HG03103 (cell line): ENCODE results near the gene USPL1.
A peak's percentile ranks its signal among the peaks of the same experiment; 100 is the strongest.
"Not testable (repeated sequence)": the region's sequence is repeated elsewhere in the genome, so short reads cannot be mapped to it uniquely, and the experiment has no call there.

ENCODE experiments used
- ATAC-seq: cut with Tn5 transposase; IDR thresholded peaks from one replicate; pipeline ENCODE4 v1.9.1; 2021; ENCODE audit warnings: low read depth; ENCODE audit not compliant: unreplicated experiment

The USPL1 gene

DNA sequence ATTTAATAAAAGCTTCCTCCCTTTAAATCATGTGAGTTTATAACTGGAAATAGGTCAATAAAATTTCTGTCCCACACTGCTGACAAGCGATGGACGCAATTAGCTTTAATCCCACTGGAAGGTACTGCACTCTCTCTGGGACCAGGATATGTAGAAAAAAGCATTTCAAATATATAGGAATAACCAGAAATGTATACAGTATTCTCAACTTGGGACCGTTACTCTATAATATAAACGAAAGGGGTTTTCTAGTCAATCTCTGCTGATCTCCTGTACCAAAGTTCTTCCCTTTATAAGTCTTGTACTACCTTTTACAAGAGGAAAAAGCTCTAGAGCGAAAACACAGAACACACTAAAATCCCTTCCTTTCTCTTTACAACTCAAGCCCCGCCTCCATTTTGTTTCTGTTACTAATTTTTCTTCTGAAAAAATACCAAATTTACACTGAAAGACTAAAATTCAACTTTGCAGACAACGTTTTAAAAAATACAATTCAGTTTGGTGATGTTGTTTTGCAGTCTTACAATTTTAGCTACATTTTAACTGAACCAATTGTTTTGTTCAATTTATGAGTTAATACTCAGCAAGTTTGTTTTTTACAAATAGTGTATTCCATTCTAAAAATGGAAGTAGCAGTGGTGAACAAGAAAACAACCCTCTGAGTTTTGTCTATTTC lies 1.7 kb upstream of the USPL1 start:
- ATAC-seq = no peak

DNA sequence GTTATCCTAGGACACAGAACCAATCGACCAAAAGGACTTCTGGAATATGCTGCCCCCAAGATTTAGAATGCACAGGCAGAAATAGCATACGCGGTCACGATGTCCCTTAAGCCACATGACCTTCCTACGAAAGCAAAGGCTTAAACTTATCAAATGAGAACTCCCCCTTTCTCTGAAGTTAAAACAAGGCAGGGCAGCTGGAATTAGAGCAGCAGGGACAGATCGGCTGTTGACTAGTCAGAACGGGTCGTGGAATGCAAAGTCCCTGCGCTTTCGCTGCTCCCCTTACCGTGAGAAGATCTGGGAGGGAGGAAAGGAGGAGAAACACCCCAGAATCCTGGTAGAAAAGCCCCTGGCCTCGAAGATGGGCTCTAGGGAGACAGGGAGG lies 799 bp upstream of the USPL1 start:
- peak; percentile 20 for ATAC-seq

DNA sequence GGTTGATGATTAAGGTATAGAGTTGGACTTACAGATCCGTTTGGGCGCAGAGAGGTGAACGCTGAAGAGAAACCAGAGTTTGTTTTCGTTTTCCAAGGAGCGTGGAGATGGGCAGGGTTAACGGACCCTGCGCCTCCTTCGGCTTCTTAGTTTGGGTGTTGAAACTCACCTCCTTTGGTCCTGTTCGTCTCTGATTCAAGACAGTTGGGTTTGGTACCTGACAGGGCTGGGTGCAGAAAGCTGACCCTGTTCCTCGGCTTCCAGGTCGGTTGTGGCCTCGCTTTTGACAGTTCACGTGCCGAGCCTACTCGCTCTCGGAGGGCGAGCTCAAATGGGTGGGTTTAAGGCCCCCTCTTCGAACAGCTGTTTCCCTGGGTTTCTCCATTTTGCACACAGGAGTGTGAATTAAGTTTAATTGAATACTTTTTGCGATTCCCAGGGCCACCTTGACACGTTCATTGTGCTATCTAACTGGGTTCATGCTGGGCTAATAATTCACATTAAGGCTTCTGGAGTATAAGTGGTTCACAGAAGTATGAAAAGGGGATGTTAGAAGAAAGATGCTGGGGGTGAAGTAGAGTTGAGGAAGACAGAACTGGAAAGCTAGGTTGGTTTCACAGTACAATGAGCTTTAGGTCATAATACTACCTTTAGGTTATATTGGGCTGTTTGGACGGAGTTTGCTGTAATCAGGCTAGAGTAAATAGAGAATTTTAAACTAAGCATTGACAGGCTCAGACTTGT lies 638 bp downstream of the USPL1 start:
- no peak for ATAC-seq

DNA sequence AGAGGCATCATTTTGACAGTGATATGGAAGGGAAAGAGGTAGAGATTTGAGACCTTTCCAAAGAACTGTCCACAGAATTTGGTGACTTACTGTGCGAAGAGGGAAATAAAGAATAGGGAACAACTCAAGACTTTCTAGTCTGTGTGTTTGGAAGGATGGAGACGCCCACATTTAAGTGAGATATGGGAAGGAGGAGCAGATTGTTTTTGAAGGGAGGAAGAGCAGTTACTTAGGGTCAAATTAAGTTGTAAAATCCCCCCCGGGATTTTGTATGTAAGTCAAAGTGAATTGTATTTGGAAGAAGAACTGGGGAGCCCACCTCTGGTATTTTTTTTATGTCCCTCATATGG lies 1.2 kb downstream of the USPL1 start:
- ATAC-seq = no peak

DNA sequence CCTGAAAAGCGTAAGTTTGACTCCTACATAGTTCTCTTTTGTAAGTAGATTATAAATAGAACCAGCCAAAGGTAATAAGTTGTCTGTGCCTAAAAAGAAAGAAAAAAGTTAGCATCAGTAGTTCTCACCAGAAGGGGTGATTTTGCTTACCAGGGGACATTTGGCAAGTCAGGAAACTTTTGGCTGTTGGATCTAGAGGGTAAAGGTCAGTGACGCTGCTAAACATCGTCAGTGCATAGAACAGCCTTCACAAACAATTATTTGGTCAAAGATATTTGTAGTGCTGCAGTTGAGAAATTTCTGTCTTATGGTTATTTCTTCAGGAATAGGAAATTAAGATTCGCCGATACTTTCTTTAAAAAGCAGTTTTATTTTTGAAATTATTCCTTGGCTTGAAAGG lies 2.0 kb downstream of the USPL1 start:
- no peak for ATAC-seq

DNA sequence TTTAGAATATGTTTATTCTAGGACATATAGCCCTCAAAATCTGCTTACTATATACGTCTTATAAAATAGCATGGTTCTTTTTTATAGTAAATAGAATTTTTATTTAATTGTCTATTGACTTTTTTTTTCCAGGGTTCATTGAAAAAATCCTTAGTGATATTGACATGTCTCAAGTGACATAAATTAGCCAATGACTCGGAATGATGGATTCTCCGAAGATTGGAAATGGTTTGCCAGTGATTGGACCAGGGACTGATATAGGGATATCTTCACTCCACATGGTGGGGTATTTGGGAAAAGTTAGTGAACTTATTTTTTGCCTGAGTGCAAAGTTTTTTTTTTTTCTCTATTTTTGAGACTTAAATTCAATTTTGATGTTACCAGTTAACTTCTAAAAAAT lies 3.2 kb downstream of the USPL1 start:
- no peak for ATAC-seq

DNA sequence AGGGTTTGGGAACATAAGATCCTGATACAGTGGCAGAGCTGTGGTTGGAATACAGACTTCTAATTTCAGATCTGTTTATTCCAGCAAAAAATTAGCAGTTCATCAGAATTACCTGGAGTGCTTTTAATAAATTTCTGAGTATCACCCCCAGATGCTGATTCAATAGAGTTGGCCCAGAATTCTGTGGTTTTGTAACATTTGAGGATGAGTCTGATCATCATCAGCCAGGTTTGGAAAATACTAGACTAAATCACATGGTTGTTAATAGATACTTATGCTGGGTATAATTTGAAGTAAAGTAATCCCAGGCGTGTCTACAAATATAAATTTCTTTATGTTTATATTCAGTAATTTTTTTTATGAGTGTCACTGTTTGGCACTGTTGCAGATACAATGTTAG lies 4.8 kb downstream of the USPL1 start:
- no peak for ATAC-seq

DNA sequence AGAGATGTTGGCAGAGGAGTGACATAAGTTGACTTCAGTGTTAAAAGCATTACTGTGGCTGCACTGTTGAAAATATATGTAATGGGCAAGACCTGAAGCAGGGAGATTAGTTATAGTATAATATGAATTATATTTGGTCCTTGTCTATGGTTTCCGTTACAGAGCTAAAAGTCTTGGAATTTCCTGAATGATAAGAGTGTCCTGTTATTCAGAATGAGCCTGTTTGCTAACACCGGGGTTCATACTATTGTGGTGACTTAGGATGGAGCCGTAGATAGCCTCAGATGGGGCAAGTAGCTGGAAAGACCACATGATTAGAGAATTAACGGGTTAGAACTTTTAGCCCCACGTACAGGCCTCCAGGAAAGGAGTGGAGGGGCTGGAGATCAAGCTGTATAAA lies 5.7 kb downstream of the USPL1 start:
- no peak for ATAC-seq

DNA sequence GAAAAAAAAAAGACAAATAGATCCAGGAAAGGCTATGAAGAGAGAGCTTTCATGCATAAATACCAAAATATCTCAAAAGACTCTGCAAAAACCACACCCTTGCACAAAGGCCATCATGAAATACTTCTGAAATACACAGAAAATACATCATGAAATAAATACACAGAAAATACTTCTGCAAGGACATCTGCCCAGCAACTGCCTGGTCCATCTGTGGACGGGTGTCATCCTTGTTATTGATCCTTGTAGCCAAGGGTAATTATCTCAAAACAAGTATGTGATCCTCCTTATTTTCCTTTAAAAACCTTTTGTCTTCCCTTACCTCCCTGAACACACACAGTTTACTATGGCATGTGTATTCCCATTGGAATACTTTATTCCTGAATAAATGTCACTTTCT lies 6.9 kb downstream of the USPL1 start:
- ATAC-seq = no peak

DNA sequence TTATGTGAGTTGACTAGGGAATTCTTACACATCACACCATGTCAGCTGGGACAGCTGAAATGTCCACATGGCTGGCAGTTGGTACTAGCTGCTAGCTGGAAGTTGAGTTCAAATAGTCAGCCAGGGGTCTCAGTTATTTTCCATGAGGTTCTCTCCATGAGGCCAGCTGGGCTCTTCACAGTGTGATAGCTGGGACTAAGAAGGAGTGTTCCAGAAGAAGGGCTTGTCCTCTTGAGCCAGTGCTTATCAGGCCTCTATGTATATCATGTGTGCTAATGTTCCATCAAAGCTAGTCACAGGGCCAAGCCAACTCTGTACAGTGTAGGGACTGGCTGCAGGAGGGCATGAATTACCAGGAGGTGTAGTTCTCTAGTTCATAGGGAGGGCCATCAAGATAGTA lies 11.8 kb downstream of the USPL1 start:
- ATAC-seq = no peak

DNA sequence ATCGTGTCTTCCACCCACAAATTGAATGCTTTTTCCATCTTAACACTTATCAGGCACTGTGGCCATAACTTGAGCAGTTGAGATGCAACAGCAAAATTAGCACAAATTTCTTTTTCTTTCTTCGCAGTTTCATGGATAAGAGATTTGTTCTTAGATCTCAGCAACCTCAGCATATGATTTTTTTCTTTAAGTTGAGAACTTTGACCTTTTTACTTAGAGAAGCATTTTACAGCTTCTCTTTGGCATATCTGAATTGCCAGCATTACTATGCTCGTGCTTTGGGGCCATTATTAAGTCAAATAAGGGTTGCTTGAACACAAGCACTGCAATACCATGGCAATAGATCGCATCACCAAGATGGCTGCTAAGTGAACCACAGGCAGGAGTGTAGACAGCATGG lies 16.1 kb downstream of the USPL1 start:
- ATAC-seq = no peak

DNA sequence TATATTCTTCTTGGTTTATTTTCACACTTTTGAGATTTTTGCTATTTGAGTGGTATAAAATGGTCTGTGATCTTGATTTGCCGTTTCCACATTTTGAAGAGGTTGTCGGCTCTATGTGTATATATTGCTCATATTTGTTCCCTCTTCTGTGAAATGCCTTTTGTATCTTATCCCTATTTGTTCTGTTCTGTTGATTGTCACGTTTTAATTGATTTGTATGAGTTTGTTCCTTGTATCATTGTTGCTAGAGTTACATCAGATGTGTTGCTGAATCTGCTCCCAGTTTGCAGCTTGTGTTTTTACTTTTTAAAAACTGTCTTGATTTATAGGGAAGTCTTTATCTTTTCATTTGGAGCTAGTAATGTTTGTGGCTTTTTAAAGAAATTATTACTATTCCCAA lies 17.1 kb downstream of the USPL1 start:
- no peak for ATAC-seq

DNA sequence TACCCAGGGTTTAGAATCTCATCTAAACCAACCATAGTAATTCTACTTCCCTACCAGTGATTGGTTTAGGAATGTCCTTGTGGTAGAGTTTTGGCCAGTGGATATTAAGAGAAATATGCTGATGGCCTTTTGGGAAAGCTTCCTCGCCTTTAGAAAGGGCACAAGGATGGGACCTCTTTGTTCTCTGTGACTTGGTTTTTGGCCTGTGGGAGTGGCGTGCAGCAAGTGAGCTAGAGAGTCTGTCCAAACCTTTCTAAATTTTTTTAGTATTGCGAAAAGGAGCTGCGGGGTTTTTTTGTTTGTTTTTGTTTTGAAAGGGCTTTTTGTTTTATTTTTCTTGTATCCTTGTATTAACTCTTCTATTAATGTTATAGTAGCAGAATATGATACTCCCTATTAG lies 20.6 kb downstream of the USPL1 start:
- no peak for ATAC-seq

DNA sequence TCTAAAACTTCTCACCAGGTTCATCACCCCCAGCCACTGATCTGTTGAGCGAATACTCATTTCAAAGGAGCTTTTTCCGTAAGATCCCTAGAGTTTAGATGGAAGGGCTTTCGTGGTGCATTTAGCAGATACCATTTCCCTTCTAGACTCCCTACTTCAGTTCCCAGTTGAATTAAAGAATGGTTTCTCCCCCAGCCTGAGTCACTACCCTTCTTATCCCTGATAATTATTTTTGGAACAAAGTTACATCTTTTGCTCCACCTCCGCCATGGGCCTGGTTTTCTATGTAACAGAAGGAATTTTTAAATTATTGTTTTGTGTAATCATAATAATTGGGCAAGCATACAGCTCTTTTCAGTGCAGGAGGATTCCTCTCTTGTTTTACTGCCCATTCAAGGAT lies 22.0 kb downstream of the USPL1 start:
- ATAC-seq = no peak

DNA sequence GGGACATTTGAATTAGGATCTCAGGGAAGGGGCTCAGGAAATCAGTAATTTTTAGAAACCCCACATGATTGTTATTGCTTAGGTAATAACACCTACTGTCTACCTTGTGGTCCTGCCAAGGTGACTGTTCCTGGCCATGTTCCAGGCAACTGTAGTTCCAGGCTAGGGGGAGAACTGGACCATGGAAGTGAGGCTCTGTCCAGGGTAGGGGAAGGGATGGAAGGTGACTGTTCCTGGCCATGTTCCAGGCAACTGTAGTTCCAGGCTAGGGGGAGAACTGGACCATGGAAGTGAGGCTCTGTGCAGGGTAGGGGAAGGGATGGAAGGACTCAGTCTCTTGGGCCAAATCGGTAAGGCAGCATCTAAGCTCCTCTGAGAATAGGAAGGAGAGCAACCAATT lies 23.5 kb downstream of the USPL1 start:
- ATAC-seq = not testable (repeated sequence)

DNA sequence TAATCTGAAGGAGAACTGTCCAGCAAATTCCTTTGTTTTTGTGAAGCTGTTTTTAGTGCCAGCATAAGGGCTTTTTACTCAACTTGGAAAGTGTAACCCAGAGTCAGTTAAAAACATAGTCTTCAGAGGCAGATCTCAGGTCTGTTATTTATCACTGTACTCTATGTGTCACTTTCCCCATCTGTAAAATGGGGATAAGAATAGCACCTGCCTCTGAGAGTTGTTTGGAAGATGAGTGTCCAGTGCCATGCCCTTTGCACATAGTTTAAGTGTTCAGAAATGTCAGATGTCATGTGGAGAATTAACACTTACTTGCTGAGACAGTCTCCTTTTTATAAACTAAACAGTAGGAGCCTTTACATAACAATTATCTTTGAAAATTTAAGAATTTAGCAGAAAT lies 27.9 kb downstream of the USPL1 start:
- ATAC-seq = no peak

DNA sequence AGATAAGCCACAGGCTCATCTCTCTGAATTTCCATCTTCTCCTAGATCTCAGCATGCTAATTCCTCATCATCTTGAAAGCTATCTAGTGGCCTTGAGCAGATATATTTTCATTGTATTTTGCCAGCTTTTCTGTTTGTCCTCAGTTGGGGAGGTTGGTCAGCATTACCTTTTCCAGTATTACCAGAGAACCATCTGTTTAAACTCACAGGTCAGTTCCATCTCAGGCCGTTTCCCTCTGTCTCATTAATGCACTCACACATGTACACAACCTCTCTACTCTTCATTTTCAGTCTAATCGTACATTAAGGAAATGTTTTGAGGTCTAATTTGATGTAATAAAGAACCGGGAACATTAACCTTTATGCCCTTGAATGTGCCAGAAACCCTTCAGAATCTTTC lies 29.7 kb downstream of the USPL1 start:
- ATAC-seq = no peak

DNA sequence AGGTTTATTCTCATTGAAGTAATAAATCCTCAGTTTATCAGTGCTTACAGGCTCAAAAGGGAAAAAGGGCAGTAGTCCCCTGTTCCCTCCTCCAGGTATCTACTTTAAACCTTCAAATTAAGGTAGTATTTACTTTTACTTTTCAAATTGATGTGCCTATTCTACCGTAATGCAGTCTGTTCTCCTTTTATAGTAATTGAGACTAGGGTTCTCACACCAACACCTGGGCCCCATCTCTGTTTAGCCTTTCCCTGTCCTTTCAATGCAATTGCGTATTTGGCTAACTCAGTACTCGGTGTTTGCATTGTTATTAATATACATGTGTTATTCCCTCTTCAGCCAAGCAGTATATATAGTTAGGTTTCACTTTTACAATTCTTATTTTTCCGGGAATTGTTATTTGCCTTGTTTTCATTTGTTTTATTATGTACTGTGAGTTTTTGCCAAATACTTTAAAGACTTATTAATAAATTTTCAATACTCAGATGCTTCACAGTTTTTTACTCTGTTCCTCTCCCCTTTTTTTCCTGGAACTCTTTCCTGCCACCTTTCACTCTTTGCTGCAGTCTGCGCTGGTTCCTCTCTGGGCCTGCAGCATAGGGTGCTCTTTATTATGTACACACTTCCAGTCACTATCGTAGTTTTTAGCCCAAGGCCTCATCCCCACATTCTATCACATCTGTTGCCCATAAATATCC lies 30.3 kb downstream of the USPL1 start:
- no peak for ATAC-seq

DNA sequence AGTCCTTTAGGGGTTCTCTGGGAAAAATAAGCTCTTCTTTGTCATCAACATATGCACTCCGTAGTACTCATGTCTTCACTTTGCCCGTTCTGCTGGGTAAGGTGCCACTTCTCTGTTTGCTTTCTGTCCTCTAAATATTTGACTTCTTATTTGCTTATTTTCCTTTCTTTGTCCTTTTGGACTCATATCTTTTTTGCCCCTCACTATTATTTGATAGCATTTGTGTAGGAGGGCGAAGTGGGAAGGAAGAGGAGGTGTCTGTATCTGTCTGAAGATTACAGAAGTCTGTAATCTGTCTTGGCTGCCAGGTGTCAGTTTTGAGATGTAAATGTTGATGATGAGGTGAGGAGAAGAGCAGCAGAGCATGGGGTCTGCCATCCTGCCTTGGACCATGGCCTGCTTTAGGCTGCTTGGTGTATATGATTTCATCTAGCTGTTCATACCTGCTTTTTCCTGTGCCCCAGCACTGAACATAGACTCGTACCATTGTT lies 30.8 kb downstream of the USPL1 start:
- no peak for ATAC-seq

DNA sequence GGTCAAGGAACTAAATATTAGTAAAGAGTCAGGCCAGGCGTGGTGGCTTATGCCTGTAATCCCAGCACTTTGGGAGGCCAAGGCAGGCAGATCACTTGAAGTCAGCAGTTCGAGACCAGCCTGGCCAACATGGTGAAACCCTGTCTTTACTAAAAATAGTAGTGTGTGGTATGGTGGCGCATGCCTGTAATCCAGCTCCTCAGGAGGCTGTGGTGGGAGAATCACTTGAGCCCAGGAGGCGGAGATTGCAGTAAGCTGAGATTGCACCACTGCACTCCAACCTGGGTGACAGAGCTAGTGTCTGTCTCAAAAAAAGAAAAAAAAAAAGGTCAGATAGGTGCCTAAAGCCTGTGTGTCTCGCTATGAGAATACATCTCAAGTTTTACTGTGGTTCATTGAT lies 33.9 kb downstream of the USPL1 start:
- not testable (repeated sequence) for ATAC-seq

DNA sequence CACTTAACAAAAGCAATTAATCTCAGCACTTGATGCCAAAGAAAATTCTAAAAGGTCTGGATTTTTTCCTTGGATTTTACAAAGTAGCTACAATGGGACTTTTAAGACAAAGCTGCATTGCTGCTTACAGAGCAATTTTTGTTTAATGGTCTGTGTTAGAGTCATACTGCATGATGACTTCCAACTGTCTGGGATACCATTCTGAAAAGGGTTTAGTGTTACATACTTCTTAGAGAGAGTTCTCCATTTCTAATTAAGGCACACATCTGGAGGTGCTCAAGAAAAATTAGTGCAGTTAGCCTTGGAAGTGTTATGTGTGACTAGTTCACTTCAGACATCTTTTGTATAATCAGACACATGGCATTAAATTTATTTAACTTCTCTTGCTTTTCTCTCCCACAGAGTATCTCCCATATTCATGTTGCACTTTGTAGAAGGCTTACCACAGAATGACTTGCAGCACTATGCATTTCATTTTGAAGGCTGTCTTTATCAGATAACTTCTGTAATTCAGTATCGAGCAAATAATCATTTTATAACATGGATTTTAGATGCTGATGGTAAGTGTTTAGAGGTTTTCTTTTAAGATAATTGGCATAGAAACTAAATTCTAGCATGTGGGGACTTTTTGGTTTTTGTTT lies 35.1 kb downstream of the USPL1 start:
- no peak for ATAC-seq
